Measurements from ENCODE around the gene LOXL3. TPM values are rescaled to one million over a fixed set of nuclear protein-coding genes. Genes with fewer than 3 reads are reported as not detected.
"Not testable (repeated sequence)": the region's sequence is repeated elsewhere in the genome, so short reads cannot be mapped to it uniquely, and the experiment has no call there.

Gene LOXL3
- total RNA-seq, 4 donors from 2014 or later, result 1.6 to 4.1 (median 3.0) TPM

GRCh38 chr2:74491648-74492544 lies 61.8 kb downstream of the LOXL3 start:
- in situ Hi-C loops (cut with MboI; ENCODE audit: low pct_ligation_motif_present in 1 of 4, low pct_unique_long_range_greater_than_20kb in 1 of 4, low sequenced_read_pairs in 3 of 4), result loop anchor here in 2 of 4 donors (25.0 kb wide), 1 partner anchor 95 kb away; no protein-coding TSS in a partner anchor
- DNase-seq, result no peak
- H3K27me3 ChIP-seq, result no peaks in the 10 kb centered on the region
- no peak overlapping the region for H3K27ac ChIP-seq
- no peaks in the 10 kb centered on the region for H3K4me1 ChIP-seq
- no peak for TF ChIP-seq EP300 (IDR thresholded peaks at IDR 0.05; ENCODE audit: low read depth)
- no peak for TF ChIP-seq POLR2AphosphoS5 (IDR thresholded peaks at IDR 0.05)
- TF ChIP-seq POLR2A (IDR thresholded peaks at IDR 0.05), result no peak
- TF ChIP-seq CTCF (IDR thresholded peaks at IDR 0.05), result no peak
- peaks cover 0 to 31% (median 16%) of the 10 kb centered on the region in 4 donors for H3K36me3 ChIP-seq
- 94% methylated on average over 12 of the region's 12 CpGs; no CpG with 5 or more reads in 1 of the 2 donors for WGBS, 2 donors (ENCODE audit: low coverage in 1 of 2)
- no peaks in the 10 kb centered on the region for H3K9me3 ChIP-seq
- H3K4me3 ChIP-seq, result no peak overlapping the region
- intact Hi-C loops (cut with DNase I; ENCODE audit: low total_unique reads), result no loop called here

DNA sequence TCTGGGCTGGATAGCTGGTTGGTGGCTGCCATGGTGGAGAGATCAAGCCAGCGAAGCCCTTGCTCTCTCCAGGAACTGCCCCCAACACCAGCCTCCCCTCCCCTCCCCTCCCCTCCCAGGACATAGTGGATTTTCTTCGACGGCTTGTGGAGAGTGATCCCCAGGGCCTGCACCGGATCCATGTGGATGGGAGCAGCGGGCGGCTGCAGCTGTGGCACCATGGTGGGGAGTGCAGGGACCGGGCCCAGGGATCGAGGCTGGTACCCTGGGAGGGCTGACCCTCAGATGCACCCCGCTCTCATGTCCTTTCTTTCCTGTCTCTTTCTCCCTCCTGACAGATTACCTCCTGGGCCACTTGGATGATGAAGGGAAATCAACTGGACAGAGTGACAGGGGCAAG lies 63.8 kb downstream of the LOXL3 start:
- Histone ChIP-seq H3K9me3 (no peaks in the 10 kb centered on the region), H3K4me1 (no peaks in the 10 kb centered on the region), H3K36me3 (peaks cover 0 to 41% (median 21%) of the 10 kb centered on the region in 4 donors), H3K4me3 (no peak overlapping the region), H3K27ac (no peak overlapping the region), H3K27me3 (no peaks in the 10 kb centered on the region)
- no peak for DNase-seq
- intact Hi-C loops (cut with DNase I; ENCODE audit: low total_unique reads) (no loop called here), in situ Hi-C loops (cut with MboI; ENCODE audit: low pct_ligation_motif_present in 1 of 4, low pct_unique_long_range_greater_than_20kb in 1 of 4, low sequenced_read_pairs in 3 of 4) (loop anchor here (5.0 to 25.0 kb wide), 3 partner anchors 92 to 97 kb away; no protein-coding TSS in a partner anchor)
- 92% methylated on average over 9 of the region's 9 CpGs; no CpG with 5 or more reads in 1 of the 2 donors for WGBS, 2 donors (ENCODE audit: low coverage in 1 of 2)
- TF ChIP-seq POLR2A (IDR thresholded peaks at IDR 0.05), result no peak
- TF ChIP-seq EP300 (IDR thresholded peaks at IDR 0.05; ENCODE audit: low read depth), result no peak
- TF ChIP-seq POLR2AphosphoS5 (IDR thresholded peaks at IDR 0.05), result no peak
- TF ChIP-seq CTCF (IDR thresholded peaks at IDR 0.05), result no peak

GRCh38 chr2:74488643-74489481 lies 64.9 kb downstream of the LOXL3 start:
- intact Hi-C loops (cut with DNase I; ENCODE audit: low total_unique reads) (no loop called here), in situ Hi-C loops (cut with MboI; ENCODE audit: low pct_ligation_motif_present in 1 of 4, low pct_unique_long_range_greater_than_20kb in 1 of 4, low sequenced_read_pairs in 3 of 4) (loop anchor here (5.0 to 25.0 kb wide), 3 partner anchors 93 to 98 kb away; no protein-coding TSS in a partner anchor)
- H3K27ac ChIP-seq, result no peak overlapping the region
- DNase-seq, result no peak
- H3K4me3 ChIP-seq, result no peak overlapping the region
- no peaks in the 10 kb centered on the region for H3K27me3 ChIP-seq
- H3K4me1 ChIP-seq, result peaks cover 0 to 6% (median 2%) of the 10 kb centered on the region in 4 donors
- H3K36me3 ChIP-seq, result peaks cover 0 to 41% (median 21%) of the 10 kb centered on the region in 4 donors
- H3K9me3 ChIP-seq, result no peaks in the 10 kb centered on the region
- WGBS, 2 donors (ENCODE audit: low coverage in 1 of 2), result 81 to 91% methylated on average over 2 to 9 of the region's 9 CpGs
- TF ChIP-seq EP300 (IDR thresholded peaks at IDR 0.05; ENCODE audit: low read depth) (no peak), CTCF (IDR thresholded peaks at IDR 0.05) (no peak), POLR2AphosphoS5 (IDR thresholded peaks at IDR 0.05) (no peak), POLR2A (IDR thresholded peaks at IDR 0.05) (no peak)

- no peak for DNase-seq
- Histone ChIP-seq H3K36me3 (peaks cover 0 to 21% (median 10%) of the 10 kb centered on the region in 4 donors), H3K4me1 (peaks cover 12 to 22% (median 17%) of the 10 kb centered on the region in 4 donors), H3K9me3 (no peaks in the 10 kb centered on the region), H3K27me3 (no peaks in the 10 kb centered on the region), H3K4me3 (no peak overlapping the region), H3K27ac (no peak overlapping the region)
- in situ Hi-C loops (cut with MboI; ENCODE audit: low pct_ligation_motif_present in 1 of 4, low pct_unique_long_range_greater_than_20kb in 1 of 4, low sequenced_read_pairs in 3 of 4), result loop anchor here (5.0 to 25.0 kb wide), 3 partner anchors 96 to 101 kb away; no protein-coding TSS in a partner anchor
- intact Hi-C loops (cut with DNase I; ENCODE audit: low total_unique reads), result no loop called here
- WGBS, 2 donors (ENCODE audit: low coverage in 1 of 2), result 90 to 96% methylated on average over 2 of the region's 2 CpGs
- no peak for TF ChIP-seq EP300 (IDR thresholded peaks at IDR 0.05; ENCODE audit: low read depth)
- no peak for TF ChIP-seq CTCF (IDR thresholded peaks at IDR 0.05)
- TF ChIP-seq POLR2AphosphoS5 (IDR thresholded peaks at IDR 0.05), result no peak
- TF ChIP-seq POLR2A (IDR thresholded peaks at IDR 0.05), result no peak
Observed at GRCh38 chr2:74486141-74486540, 67.6 kb downstream of the LOXL3 start.

GRCh38 chr2:74483675-74484164 lies 70.0 kb downstream of the LOXL3 start:
- DNase-seq, H3K27me3 ChIP-seq, H3K9me3 ChIP-seq: not testable (repeated sequence)
- Histone ChIP-seq H3K27ac (peak overlapping the region in 3 of 4 donors; percentile 93 to 97 (median 94)), H3K4me1 (peaks cover 15 to 29% (median 23%) of the 10 kb centered on the region in 4 donors), H3K4me3 (peak overlapping the region; percentile 72 to 88 (median 82)), H3K36me3 (peaks cover 0 to 11% (median 4%) of the 10 kb centered on the region in 4 donors)
- in situ Hi-C loops (cut with MboI; ENCODE audit: low pct_ligation_motif_present in 1 of 4, low pct_unique_long_range_greater_than_20kb in 1 of 4, low sequenced_read_pairs in 3 of 4) (loop anchor here in 3 of 4 donors (10.0 to 25.0 kb wide), 2 partner anchors 101 to 104 kb away; no protein-coding TSS in a partner anchor), intact Hi-C loops (cut with DNase I; ENCODE audit: low total_unique reads) (loop anchor here (2.0 to 5.0 kb wide), 3 partner anchors 23 to 104 kb away; partner anchors contain the start of gene PCGF1)
- 82 to 88% methylated on average over 16 to 19 of the region's 19 CpGs for WGBS, 2 donors (ENCODE audit: low coverage in 1 of 2)
